ENCODE measurements around the gene RAPGEF2.

DNA sequence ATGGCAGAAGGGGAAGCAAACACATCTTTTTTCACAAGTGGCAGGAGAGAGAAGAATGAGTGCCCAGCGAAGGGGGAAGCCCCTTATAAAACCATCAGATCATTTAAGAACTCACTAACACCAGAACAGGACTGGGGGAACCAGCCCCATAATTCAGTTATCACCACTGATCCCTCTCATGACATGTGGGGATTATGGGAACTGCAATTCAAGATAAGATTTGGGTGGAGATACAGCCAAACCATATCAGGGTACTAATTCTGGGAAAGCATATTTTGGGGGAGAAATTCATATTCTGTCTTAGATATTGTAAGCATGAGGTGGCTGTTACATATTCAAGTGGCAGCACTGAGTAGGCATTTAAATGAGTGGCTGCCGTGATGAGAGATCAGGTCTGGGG lies 87.8 kb downstream of the RAPGEF2 start:
- TF ChIP-seq, protein P1, sequence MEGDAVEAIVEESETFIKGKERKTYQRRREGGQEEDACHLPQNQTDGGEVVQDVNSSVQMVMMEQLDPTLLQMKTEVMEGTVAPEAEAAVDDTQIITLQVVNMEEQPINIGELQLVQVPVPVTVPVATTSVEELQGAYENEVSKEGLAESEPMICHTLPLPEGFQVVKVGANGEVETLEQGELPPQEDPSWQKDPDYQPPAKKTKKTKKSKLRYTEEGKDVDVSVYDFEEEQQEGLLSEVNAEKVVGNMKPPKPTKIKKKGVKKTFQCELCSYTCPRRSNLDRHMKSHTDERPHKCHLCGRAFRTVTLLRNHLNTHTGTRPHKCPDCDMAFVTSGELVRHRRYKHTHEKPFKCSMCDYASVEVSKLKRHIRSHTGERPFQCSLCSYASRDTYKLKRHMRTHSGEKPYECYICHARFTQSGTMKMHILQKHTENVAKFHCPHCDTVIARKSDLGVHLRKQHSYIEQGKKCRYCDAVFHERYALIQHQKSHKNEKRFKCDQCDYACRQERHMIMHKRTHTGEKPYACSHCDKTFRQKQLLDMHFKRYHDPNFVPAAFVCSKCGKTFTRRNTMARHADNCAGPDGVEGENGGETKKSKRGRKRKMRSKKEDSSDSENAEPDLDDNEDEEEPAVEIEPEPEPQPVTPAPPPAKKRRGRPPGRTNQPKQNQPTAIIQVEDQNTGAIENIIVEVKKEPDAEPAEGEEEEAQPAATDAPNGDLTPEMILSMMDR (conservative IDR thresholded peaks at IDR 0.05; ENCODE audit: low read depth in 2 of 2), result no peak
- no peak for TF ChIP-seq EZH2phosphoT487 (IDR thresholded peaks at IDR 0.05; ENCODE audit: unreplicated experiment)
- TF ChIP-seq JUNB (IDR thresholded peaks at IDR 0.05; ENCODE audit: unreplicated experiment), result no peak
- no peak for TF ChIP-seq EZH2 (IDR thresholded peaks at IDR 0.05; ENCODE audit: low read depth, unreplicated experiment)
- TF ChIP-seq, protein P2, sequence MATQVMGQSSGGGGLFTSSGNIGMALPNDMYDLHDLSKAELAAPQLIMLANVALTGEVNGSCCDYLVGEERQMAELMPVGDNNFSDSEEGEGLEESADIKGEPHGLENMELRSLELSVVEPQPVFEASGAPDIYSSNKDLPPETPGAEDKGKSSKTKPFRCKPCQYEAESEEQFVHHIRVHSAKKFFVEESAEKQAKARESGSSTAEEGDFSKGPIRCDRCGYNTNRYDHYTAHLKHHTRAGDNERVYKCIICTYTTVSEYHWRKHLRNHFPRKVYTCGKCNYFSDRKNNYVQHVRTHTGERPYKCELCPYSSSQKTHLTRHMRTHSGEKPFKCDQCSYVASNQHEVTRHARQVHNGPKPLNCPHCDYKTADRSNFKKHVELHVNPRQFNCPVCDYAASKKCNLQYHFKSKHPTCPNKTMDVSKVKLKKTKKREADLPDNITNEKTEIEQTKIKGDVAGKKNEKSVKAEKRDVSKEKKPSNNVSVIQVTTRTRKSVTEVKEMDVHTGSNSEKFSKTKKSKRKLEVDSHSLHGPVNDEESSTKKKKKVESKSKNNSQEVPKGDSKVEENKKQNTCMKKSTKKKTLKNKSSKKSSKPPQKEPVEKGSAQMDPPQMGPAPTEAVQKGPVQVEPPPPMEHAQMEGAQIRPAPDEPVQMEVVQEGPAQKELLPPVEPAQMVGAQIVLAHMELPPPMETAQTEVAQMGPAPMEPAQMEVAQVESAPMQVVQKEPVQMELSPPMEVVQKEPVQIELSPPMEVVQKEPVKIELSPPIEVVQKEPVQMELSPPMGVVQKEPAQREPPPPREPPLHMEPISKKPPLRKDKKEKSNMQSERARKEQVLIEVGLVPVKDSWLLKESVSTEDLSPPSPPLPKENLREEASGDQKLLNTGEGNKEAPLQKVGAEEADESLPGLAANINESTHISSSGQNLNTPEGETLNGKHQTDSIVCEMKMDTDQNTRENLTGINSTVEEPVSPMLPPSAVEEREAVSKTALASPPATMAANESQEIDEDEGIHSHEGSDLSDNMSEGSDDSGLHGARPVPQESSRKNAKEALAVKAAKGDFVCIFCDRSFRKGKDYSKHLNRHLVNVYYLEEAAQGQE (IDR thresholded peaks at IDR 0.05; ENCODE audit: unreplicated experiment), result no peak
- no peak for TF ChIP-seq POLR2AphosphoS5 (IDR thresholded peaks at IDR 0.05; ENCODE audit: low read depth)
- TF ChIP-seq CREB1 (CRISPR knock-in tag; IDR thresholded peaks at IDR 0.05; ENCODE audit: low read depth), result no peak
- no peak for TF ChIP-seq ZNF114 (CRISPR knock-in tag; IDR thresholded peaks at IDR 0.05)
- TF ChIP-seq, protein P3, sequence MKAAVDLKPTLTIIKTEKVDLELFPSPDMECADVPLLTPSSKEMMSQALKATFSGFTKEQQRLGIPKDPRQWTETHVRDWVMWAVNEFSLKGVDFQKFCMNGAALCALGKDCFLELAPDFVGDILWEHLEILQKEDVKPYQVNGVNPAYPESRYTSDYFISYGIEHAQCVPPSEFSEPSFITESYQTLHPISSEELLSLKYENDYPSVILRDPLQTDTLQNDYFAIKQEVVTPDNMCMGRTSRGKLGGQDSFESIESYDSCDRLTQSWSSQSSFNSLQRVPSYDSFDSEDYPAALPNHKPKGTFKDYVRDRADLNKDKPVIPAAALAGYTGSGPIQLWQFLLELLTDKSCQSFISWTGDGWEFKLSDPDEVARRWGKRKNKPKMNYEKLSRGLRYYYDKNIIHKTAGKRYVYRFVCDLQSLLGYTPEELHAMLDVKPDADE (IDR thresholded peaks at IDR 0.05), result no peak
